C4-2B (cell line): ENCODE results near the gene ADCY2.

ENCODE experiments used
- ZFX ChIP-seq: fragments of 450-650 bp; IDR thresholded peaks from 2 replicates; pipeline ENCODE4 v1.6.1; 2017
- TF ChIP-seq, protein P1 (sequence below): fragments of 450-650 bp; conservative IDR thresholded peaks from 2 replicates; pipeline ENCODE4 v1.5.1; 2017; ENCODE audit warnings: mild to moderate bottlenecking

DNA sequence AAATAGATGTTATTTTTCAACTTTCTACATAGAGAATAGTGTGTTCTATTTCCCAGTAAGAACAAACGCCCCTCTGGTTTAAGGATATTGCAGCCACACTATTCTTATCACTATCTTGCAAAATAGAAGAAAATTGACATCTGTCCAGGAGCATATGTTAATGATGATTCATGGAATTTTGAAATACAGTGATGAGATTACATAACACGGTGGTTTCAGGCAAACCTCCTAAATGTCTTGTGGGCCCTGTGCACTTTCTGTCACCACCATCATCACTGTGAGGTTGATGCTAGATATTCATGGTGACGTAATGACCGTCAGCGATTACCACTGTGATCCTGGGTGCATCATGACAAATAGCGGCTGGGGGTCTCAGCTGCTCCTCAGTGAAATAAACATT is 406.9 kb downstream of the ADCY2 start:
- TF ChIP-seq, protein P1, sequence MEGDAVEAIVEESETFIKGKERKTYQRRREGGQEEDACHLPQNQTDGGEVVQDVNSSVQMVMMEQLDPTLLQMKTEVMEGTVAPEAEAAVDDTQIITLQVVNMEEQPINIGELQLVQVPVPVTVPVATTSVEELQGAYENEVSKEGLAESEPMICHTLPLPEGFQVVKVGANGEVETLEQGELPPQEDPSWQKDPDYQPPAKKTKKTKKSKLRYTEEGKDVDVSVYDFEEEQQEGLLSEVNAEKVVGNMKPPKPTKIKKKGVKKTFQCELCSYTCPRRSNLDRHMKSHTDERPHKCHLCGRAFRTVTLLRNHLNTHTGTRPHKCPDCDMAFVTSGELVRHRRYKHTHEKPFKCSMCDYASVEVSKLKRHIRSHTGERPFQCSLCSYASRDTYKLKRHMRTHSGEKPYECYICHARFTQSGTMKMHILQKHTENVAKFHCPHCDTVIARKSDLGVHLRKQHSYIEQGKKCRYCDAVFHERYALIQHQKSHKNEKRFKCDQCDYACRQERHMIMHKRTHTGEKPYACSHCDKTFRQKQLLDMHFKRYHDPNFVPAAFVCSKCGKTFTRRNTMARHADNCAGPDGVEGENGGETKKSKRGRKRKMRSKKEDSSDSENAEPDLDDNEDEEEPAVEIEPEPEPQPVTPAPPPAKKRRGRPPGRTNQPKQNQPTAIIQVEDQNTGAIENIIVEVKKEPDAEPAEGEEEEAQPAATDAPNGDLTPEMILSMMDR = no peak
- TF ChIP-seq ZFX = no peak
